Liver (tissue), 9 donors: ENCODE measurements around the gene CZIB. TPM values are rescaled to one million over a fixed set of nuclear protein-coding genes. Genes with fewer than 3 reads are reported as not detected.

Experiments
- DNase-seq: peaks from one replicate; pipeline ENCODE4 v3.0.0-alpha.2; 2017; ENCODE audit warnings: low spot score
- H3K27ac ChIP-seq, 2 donors: one replicate each; pipeline ENCODE4 v1.7.0; 2013; ENCODE audit warnings: inconsistent platforms in 2 of 2, low read length in 2 of 2, control low read depth in 1 of 2, low read depth in 1 of 2, mild to moderate bottlenecking in 1 of 2
- H3K27me3 ChIP-seq, 4 donors: one replicate each; pipeline versions ENCODE4 v1.6.1 to v1.7.0; 2013; ENCODE audit warnings: low read length in 3 of 4, inconsistent platforms in 1 of 4, mild to moderate bottlenecking in 1 of 4, moderate library complexity in 1 of 4; ENCODE audit not compliant: control insufficient read depth in 4 of 4, insufficient read depth in 4 of 4
- H3K36me3 ChIP-seq, 4 donors: one replicate each; pipeline versions ENCODE4 v1.6.1 to v1.7.0; 2013; ENCODE audit warnings: low read length in 3 of 4, mild to moderate bottlenecking in 3 of 4, low read depth in 1 of 4, moderate library complexity in 1 of 4; ENCODE audit not compliant: control insufficient read depth in 4 of 4, insufficient read depth in 3 of 4
- H3K4me1 ChIP-seq, 4 donors: one replicate each; pipeline versions ENCODE4 v1.6.1 to v1.7.0; 2013; ENCODE audit warnings: low read length in 3 of 4, mild to moderate bottlenecking in 3 of 4, moderate library complexity in 1 of 4; ENCODE audit not compliant: control insufficient read depth in 4 of 4, insufficient read depth in 4 of 4
- H3K4me3 ChIP-seq, 3 donors: one replicate each; pipeline versions ENCODE4 v1.6.1 to v1.7.0; 2013; ENCODE audit warnings: low read length in 3 of 3, control low read depth in 1 of 3, low read depth in 1 of 3, mild to moderate bottlenecking in 1 of 3
- H3K9ac ChIP-seq, 2 donors: one replicate each; pipeline ENCODE4 v1.7.0; 2013; ENCODE audit warnings: low read length in 2 of 2, mild to moderate bottlenecking in 2 of 2, moderate library complexity in 2 of 2, control low read depth in 1 of 2, low read depth in 1 of 2
- H3K9me3 ChIP-seq, 4 donors: one replicate each; pipeline versions ENCODE4 v1.6.1 to v1.7.0; 2013; ENCODE audit warnings: low read length in 3 of 4; ENCODE audit not compliant: control insufficient read depth in 4 of 4
- ATF3 ChIP-seq: IDR thresholded peaks from 2 replicates; pipeline ENCODE4 v1.6.1; 2016; ENCODE audit warnings: antibody characterized with exemption
- CTCF ChIP-seq: fragments of 150-350 bp; IDR thresholded peaks from 2 replicates; pipeline ENCODE4 v1.5.1; 2017; ENCODE audit warnings: improper control_type of control experiment, low read depth, low read length; ENCODE audit not compliant: missing input control
- EGR1 ChIP-seq, 2 donors: IDR thresholded peaks; 2 replicates each; pipeline ENCODE4 v1.6.1; 2016 to 2018; ENCODE audit warnings: antibody characterized with exemption in 2 of 2, low read depth in 2 of 2
- FOXA1 ChIP-seq: IDR thresholded peaks from 2 replicates; pipeline ENCODE4 v1.6.1; 2016; ENCODE audit warnings: antibody characterized with exemption
- FOXA2 ChIP-seq: IDR thresholded peaks from 2 replicates; pipeline ENCODE4 v1.6.1; 2016; ENCODE audit warnings: antibody characterized with exemption
- GABPA ChIP-seq, 2 donors: IDR thresholded peaks in 1 of 2; conservative IDR thresholded peaks in 1 of 2; 2 replicates each; pipeline ENCODE4 v1.6.1; 2016; ENCODE audit warnings: antibody characterized with exemption in 2 of 2, mild to moderate bottlenecking in 1 of 2, moderate library complexity in 1 of 2
- HNF4A ChIP-seq, 2 donors: conservative IDR thresholded peaks; 2 replicates each; pipeline ENCODE4 v1.6.1; 2016; ENCODE audit warnings: antibody characterized with exemption in 2 of 2, mild to moderate bottlenecking in 2 of 2
- HNF4G ChIP-seq: IDR thresholded peaks from 2 replicates; pipeline ENCODE4 v1.6.1; 2016; ENCODE audit warnings: antibody characterized with exemption
- JUND ChIP-seq, 2 donors: IDR thresholded peaks; 2 replicates each; pipeline ENCODE4 v1.6.1; 2016; ENCODE audit warnings: antibody characterized with exemption in 2 of 2
- MAX ChIP-seq: IDR thresholded peaks from 2 replicates; pipeline ENCODE4 v1.6.1; 2016; ENCODE audit warnings: antibody characterized with exemption
- RAD21 ChIP-seq, 2 donors: IDR thresholded peaks; 2 replicates each; pipeline ENCODE4 v1.6.1; 2016; ENCODE audit warnings: antibody characterized with exemption in 2 of 2, mild to moderate bottlenecking in 2 of 2
- REST ChIP-seq: IDR thresholded peaks from 2 replicates; pipeline ENCODE4 v1.6.1; 2016; ENCODE audit warnings: antibody characterized with exemption, mild to moderate bottlenecking
- RXRA ChIP-seq, 2 donors: IDR thresholded peaks; 2 replicates each; pipeline ENCODE4 v1.6.1; 2017 to 2018; ENCODE audit warnings: antibody characterized with exemption in 2 of 2, mild to moderate bottlenecking in 1 of 2
- SP1 ChIP-seq: IDR thresholded peaks from 2 replicates; pipeline ENCODE4 v1.6.1; 2018; ENCODE audit warnings: antibody characterized with exemption, mild to moderate bottlenecking
- TAF1 ChIP-seq: conservative IDR thresholded peaks from 2 replicates; pipeline ENCODE4 v1.6.1; 2016; ENCODE audit warnings: antibody characterized with exemption, mild to moderate bottlenecking
- YY1 ChIP-seq: IDR thresholded peaks from 2 replicates; pipeline ENCODE4 v1.6.1; 2016; ENCODE audit warnings: antibody characterized with exemption, mild to moderate bottlenecking
- ZBTB33 ChIP-seq: IDR thresholded peaks from 2 replicates; pipeline ENCODE4 v1.6.1; 2016; ENCODE audit warnings: antibody characterized with exemption
- WGBS: extraction: QIAGEN DNeasy Blood & Tissue Kit; methylation state at CpG from one replicate; pipeline ENCODE4 v1.1.7; 2013; 5-methylcytosine and 5-hydroxymethylcytosine counted together
- polyA plus RNA-seq, 2 donors: library from polyadenylated mRNA; stranded (reverse) in 1 of 2; unstranded in 1 of 2; fragments of 200-250 nt in 1 of 2; fragments of >200 nt in 1 of 2; fragmentation: Nextera tagmentation in 1 of 2; extraction: Ambion mirVana in 1 of 2; gene quantifications; one replicate each; pipeline versions ENCODE4 v1.2.1 to v1.2.3, GENCODE V29; 2013 to 2015
- total RNA-seq, 2 donors: library from RNA; depleted of rRNA; stranded (reverse); fragments of >200 nt; gene quantifications; one replicate each; pipeline ENCODE4 v1.2.3, GENCODE V29; 2014
- donor health status: healthy.
- donor health status: healthy.
- donor health status: healthy.
- donor health status: healthy.
- donor health status: healthy.

The CZIB gene
- total and polyA plus RNA-seq, 4 donors, result 19.8 to 32.3 (median 25.4) TPM

- no peaks in the 10 kb centered on the region for H3K36me3 ChIP-seq
- WGBS, result 93% methylated on average over 2 of the region's 2 CpGs
These were observed 39.5 kb upstream of the CZIB start for GRCh38 chr1:53259932-53260331.

GRCh38 chr1:53258216-53258615 is 37.8 kb upstream of the CZIB start:
- Histone ChIP-seq H3K9me3 (no peaks in the 10 kb centered on the region), H3K36me3 (no peaks in the 10 kb centered on the region), H3K4me1 (no peaks in the 10 kb centered on the region), H3K27me3 (peaks cover 0 to 2% (median 0%) of the 10 kb centered on the region in 4 donors), H3K4me3 (no peak overlapping the region), H3K27ac (no peak overlapping the region), H3K9ac (no peak overlapping the region)
- WGBS, result 80% methylated on average over 1 of the region's 1 CpG
- DNase-seq, result no peak
- TF ChIP-seq RXRA (IDR thresholded peaks at IDR 0.05) (no peak), TAF1 (no peak), GABPA (IDR thresholded peaks at IDR 0.05 in 1 of 2, conservative IDR thresholded peaks at IDR 0.05 in 1 of 2) (no peak), HNF4A (conservative IDR thresholded peaks at IDR 0.05) (no peak), JUND (IDR thresholded peaks at IDR 0.05) (no peak), HNF4G (no peak), ATF3 (no peak), ZBTB33 (no peak)

More at GRCh38 chr1:53259932-53260331, 39.5 kb upstream of the CZIB start:
- DNase-seq, result no peak
- Histone ChIP-seq H3K4me1 (no peaks in the 10 kb centered on the region), H3K9me3 (no peaks in the 10 kb centered on the region), H3K27me3 (peaks cover 0 to 2% (median 0%) of the 10 kb centered on the region in 4 donors), H3K27ac (no peak overlapping the region), H3K4me3 (no peak overlapping the region), H3K9ac (no peak overlapping the region)
- no peak for TF ChIP-seq CTCF
- TF ChIP-seq FOXA1, result no peak
- no peak for TF ChIP-seq MAX
- TF ChIP-seq REST, result no peak
- TF ChIP-seq YY1, result no peak
- TF ChIP-seq TAF1, result no peak
- no peak for TF ChIP-seq HNF4A (conservative IDR thresholded peaks at IDR 0.05)
- no peak for TF ChIP-seq EGR1 (IDR thresholded peaks at IDR 0.05; ENCODE audit: low read depth in 2 of 2)
- TF ChIP-seq RAD21 (IDR thresholded peaks at IDR 0.05), result no peak
- no peak for TF ChIP-seq ATF3
- TF ChIP-seq HNF4G, result no peak
- no peak for TF ChIP-seq JUND (IDR thresholded peaks at IDR 0.05)
- no peak for TF ChIP-seq FOXA2
- no peak for TF ChIP-seq SP1
